GM21526 (cell line): ENCODE results near the gene IGFBPL1.
"Not testable (repeated sequence)": the region's sequence is repeated elsewhere in the genome, so short reads cannot be mapped to it uniquely, and the experiment has no call there.

Experiments
- ATAC-seq: cut with Tn5 transposase; IDR thresholded peaks from one replicate; pipeline ENCODE4 v1.9.1; 2021; ENCODE audit warnings: moderate library complexity; ENCODE audit not compliant: unreplicated experiment, low FRiP score

Gene IGFBPL1

GRCh38 chr9:38382141-38382540 is 42.1 kb downstream of the IGFBPL1 start:
- no peak for ATAC-seq

DNA sequence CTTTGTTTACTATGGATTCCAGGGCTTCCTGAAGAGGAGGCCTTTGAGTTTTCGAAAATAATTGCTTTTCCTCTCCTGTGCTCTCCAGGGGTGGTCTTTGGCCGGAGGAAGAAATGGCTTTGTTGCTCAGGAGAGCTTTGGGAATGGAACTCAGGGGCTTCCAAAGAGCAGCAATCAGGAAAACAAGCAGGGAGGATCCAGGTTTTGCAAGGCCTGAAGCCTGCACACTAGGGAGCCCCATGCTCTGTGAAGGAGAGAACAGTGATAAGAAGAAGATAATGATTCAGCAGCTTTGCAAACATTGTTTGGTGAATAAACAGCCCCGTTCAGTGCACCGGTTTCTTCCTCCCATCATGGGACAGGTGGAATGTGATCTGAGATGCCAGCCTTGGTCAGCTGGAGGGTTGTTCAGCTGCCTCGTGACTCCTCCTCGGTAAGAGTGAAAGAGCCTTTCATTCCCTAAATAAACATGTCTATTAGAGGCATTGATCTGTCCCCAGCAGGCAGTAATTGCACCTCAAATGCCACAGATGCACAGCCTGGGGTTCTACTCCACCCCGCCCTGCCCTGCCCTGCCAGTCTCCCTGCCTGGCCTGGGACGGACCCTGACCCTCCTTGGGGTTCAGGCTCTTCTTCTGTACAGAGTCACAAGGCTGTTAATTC is 43.3 kb downstream of the IGFBPL1 start:
- ATAC-seq: no peak

DNA sequence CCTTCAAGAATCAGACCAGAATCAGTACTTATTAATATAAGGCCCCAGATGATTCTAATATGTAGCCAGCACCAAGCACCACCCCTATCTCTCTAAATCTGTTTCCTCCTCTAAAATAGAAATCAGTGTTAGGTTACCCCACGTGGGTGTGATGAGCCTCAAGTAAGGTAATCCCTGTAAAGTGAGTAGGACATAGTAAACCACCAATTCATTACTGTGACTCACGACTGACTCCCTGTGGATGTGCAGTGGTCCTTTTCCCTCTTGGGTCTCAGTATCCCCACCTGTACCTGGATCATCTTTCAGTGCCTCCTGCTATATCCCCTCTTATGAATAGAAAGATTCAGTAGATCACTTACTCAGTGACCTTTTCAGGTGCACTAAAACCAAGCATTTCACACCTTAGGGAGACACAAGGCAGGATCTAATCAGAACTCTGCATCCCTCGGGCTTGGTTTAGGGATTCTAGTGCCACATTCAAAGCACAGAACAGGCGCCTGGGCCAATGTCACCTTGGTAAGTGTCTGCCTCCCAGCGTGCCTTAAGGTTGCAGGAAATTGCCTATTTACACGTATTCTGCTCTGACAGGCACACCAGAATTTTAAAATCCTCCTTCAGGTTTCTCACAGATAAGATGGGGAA is 43.9 kb downstream of the IGFBPL1 start:
- no peak for ATAC-seq

DNA sequence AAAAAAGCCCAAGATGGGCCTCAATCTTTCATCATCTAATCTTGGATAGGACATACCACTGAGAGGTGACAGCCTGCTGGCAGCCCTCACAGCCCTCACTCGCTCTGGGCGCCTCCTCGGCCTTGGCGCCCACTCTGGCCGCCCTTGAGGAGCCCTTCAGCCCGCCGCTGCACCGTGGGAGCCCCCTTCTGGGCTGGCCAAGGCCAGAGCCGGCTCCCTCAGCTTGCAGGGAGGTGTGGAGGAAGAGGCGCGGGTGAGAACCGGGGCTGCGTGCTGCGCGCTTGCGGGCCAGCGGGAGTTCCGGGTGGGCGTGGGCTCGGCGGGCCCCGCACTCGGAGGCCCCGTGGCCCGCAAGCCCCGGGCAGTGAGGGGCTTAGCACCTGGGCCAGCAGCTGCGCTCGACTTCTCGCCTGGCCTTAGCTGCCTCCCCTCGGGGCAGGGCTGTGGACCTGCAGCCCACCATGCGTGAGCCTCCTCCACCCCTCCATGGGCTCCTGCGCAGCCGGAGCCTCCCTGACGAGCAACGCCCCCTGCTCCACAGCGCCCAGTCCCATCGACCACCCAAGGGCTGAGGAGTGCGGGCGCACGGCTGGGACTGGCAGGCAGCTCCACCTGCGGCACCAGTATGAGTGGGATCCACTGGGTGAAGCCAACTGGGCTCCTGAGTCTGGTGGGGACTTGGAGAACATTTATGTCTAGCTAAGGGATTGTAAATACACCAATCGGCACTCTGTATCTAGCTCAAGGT is 46.7 kb downstream of the IGFBPL1 start:
- ATAC-seq: not testable (repeated sequence)

GRCh38 chr9:38376021-38376670 is 48.1 kb downstream of the IGFBPL1 start:
- ATAC-seq: no peak

DNA sequence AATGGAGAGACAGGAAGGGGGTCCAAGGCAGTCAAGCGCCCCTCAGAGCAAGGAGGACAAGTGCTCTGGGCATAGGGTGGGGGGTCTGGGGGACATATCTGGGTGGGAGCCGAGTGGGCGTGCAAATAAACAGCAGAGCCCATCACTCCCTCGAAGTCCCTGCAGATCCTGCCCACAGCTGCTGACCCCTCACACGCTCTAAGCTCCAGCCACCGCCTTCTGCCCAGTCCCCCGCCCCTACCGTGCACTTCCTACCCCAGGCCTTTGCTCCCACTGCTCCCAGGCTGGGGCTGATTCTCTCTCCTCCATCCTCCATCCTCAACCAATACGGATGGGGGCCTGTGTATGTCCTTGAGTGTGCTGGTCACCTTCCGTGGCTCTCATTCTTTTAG is 48.7 kb downstream of the IGFBPL1 start:
- no peak for ATAC-seq

GRCh38 chr9:38374847-38375571 is 49.2 kb downstream of the IGFBPL1 start:
- ATAC-seq: no peak

- no peak for ATAC-seq
Measured at GRCh38 chr9:38373679-38374078, 50.6 kb downstream of the IGFBPL1 start.

DNA sequence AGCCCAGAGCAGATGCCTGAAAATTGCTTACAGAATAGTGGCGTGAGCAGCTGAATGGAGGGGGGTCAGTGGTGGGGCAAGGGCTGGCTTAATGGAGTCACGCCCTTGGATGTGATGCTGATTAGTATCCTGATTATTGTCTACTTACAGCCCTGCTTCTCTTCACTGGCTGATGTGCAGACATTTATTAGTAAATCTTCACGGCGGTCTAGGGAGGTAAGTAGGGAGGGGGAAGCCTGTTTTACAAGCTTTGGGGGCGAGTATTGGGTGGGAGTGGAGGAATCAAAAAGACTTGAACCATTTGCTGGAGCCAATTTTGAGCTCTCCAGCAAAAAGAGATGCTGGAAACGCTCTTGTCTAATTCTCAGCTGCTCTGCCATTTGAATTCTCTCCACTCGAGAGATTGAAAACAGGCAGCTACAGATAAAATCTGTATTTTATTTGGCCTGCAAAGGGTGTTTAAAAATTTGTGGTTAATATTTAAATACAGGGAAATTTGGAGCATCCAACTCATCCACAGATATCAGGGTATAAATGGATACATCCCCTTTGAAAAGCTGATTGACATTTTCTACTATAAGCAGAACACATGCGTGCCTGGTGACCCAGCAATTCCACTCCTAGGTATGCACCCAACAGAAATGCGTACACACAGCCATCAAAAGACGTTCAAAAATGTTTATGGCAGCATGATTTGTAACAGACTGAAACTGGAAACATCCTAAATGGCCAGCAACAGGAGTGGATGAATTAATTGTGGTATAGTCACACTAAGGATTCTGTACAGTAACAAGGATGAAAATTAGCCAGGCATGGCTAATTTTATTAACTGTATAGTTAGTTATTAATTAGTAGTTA is 51.3 kb downstream of the IGFBPL1 start:
- no peak for ATAC-seq

- ATAC-seq: no peak
Measured at GRCh38 chr9:38371495-38371894, 52.8 kb downstream of the IGFBPL1 start.

DNA sequence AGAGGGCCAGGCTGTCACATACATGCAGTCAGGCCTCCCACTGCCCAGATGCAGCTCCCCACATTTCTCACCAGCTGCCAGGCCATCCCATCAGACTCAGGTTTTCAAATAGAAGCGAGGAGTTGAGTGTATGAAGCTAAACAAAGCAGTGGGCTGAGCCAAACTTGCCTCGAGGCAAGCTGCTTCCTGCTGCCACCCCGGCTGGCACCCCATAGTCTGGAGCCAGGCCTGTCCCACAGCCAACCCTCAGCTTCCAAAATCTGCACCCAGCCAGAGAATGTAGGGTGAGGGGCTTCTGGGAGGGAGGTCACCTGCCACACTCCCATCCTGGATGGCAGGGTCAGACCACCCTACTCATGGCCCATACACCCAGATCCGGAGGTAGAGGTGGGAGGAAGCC is 54.1 kb downstream of the IGFBPL1 start:
- ATAC-seq: no peak

GRCh38 chr9:38368731-38369130 is 55.5 kb downstream of the IGFBPL1 start:
- no peak for ATAC-seq

DNA sequence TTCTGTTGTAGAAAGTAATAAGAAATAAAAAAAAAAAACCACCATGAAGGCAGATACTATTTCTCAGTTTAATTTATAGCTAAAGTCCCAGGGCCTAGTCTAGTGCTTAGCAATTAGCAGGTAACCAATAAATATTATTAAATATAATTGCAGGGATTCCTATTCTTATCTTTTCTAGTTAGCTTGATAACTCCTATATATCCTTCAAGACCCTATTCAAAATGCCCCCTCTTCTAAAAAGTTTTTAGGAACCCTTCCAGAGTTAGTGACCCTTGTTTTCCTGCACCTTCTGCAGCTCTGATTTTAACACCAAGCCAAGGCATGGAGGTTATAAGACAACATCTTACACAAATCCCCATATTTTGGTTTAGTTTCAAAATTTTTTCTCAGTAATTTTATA is 56.4 kb downstream of the IGFBPL1 start:
- no peak for ATAC-seq

DNA sequence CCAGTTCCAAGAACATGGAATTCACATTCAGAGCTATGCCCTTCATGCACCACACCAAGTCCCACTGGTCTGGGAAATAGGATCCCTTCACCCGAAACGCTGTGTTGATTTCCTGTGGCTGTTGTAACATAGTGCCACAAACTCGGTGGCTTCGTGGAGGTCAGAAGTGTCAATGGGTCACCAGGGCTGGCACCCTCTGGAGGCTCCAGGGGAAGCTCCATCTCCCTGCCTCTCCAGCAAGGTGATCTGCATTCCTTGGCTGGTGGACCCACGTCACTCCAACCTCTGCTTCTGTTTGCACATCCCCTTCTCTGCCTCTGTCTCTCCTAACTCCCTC is 60.7 kb downstream of the IGFBPL1 start:
- ATAC-seq: no peak

GRCh38 chr9:38362852-38363588 is 61.2 kb downstream of the IGFBPL1 start:
- ATAC-seq: no peak

GRCh38 chr9:38361473-38361850 is 62.8 kb downstream of the IGFBPL1 start:
- ATAC-seq: no peak

DNA sequence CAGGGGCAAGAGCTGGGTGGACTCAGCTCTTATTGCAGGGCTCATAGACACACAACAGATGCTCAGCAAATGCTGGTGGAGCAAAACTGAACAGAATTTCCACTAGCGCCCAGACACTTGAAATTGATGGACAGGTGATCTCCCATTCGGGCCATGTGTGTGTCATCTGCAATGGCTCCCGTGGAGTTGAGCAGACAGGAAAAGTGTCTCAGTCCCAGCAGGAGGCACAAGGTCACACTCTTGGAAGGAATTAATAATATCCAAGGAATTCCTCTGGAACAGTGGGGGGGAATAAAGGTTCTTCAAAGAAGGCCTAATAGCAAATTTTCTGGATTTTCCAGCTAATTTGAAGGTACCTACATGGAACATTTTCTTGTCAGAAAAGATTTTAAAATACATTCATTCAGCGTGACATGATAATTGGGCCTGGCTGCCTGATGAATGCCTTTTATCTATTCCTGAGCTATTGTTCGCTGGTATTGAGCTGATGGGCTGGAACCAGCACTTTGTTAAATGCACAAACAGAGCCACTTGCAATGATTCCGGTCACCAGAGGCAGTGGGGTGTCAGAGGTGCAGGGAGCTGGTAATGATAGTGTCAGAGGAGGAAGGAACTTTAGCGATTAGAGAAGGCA is 63.3 kb downstream of the IGFBPL1 start:
- ATAC-seq: no peak

- ATAC-seq: no peak
Measured at GRCh38 chr9:38359689-38360385, 64.4 kb downstream of the IGFBPL1 start.
